A549 (cell line): ENCODE measurements around the gene FERMT1.

Experiments used
- ATOH8 ChIP-seq: fragments of 250-450 bp; sonication (Bioruptor Pico); IDR thresholded peaks from 2 replicates; pipeline ENCODE4 v1.5.0; 2020; ENCODE audit warnings: low read depth, mild to moderate bottlenecking, moderate library complexity
- CTCF ChIP-seq: fragments of >200 bp; sonication (Bioruptor Twin); formaldehyde crosslinking; IDR thresholded peaks from 3 replicates; pipeline ENCODE4 v1.5.1; 2016
- EHMT2 ChIP-seq: fragments of 200-600 bp; sonication (generic); IDR thresholded peaks from 2 replicates; pipeline ENCODE4 v1.6.1; 2016; ENCODE audit warnings: antibody characterized with exemption, low read depth, mild to moderate bottlenecking, moderate library complexity
- ELK1 ChIP-seq: fragments of 150-350 bp; IDR thresholded peaks from 2 replicates; pipeline ENCODE4 v1.6.1; 2014; ENCODE audit warnings: low read depth, mild to moderate bottlenecking, low read length
- EP300 ChIP-seq, 2 experiments: fragments of >200 bp; sonication (Bioruptor Twin); formaldehyde crosslinking; IDR thresholded peaks; 2 replicates in 1 of 2; 3 replicates in 1 of 2; pipeline ENCODE4 v1.6.1; 2016 to 2017
- KDM1A ChIP-seq: fragments of 200-600 bp; sonication (generic); IDR thresholded peaks from 2 replicates; pipeline ENCODE4 v1.6.1; 2016; ENCODE audit warnings: low read depth, mild to moderate bottlenecking
- TP53 ChIP-seq: fragments of 250-450 bp; sonication (Bioruptor Pico); IDR thresholded peaks from 2 replicates; pipeline ENCODE4 v1.5.0; 2021; ENCODE audit warnings: mild to moderate bottlenecking, moderate library complexity
- ZFP36 ChIP-seq: fragments of 450-650 bp; IDR thresholded peaks from 2 replicates; pipeline ENCODE4 v1.6.1; 2014; ENCODE audit warnings: borderline replicate concordance; ENCODE audit not compliant: partially characterized antibody

GRCh38 chr20:6126846-6127245, 4.0 kb upstream of the FERMT1 start:
- TF ChIP-seq EP300 (IDR thresholded peaks at IDR 0.05) (no peak), KDM1A (no peak), EHMT2 (no peak), ZFP36 (no peak), CTCF (no peak), ATOH8 (CRISPR knock-in tag) (no peak), TP53 (CRISPR knock-in tag) (no peak), ELK1 (no peak)
